SH-SY5Y (cell line): Measurements from ENCODE around the gene ACER1.

ENCODE experiments used
- GATA2 ChIP-seq: IDR thresholded peaks from 2 replicates; pipeline ENCODE4 v1.6.1; 2011; ENCODE audit warnings: mild to moderate bottlenecking, low read depth, low read length
- GATA3 ChIP-seq: IDR thresholded peaks from 2 replicates; pipeline ENCODE4 v1.6.1; 2011; ENCODE audit warnings: low read depth, mild to moderate bottlenecking, low read length, moderate library complexity

Gene ACER1

GRCh38 chr19:6364353-6364752, 30.9 kb upstream of the ACER1 start:
- no peak for TF ChIP-seq GATA2
- no peak for TF ChIP-seq GATA3

DNA sequence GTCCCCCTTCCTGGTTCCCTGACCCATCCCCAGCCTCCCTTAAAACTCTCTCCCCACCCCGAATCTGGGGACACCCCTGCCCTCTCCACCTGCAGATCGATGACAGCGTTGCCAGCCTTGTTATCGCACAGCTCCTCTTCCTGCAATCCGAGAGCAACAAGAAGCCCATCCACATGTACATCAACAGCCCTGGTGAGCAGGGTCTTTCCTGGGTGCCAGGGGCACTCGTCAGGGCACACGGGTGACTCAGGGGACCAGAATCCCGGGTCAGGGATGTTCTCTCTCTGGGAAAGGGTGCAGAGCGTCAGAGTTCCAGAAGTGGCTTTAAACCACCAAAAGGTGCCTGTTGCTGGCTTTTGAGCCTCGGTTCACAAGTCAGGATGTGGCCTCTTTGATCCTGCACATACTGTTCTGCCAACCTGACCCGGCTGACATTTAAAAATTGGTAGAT, 29.0 kb upstream of the ACER1 start:
- TF ChIP-seq GATA3 (no peak), GATA2 (no peak)

- TF ChIP-seq GATA3 (no peak), GATA2 (no peak)
Measured at GRCh38 chr19:6362027-6362350, 28.6 kb upstream of the ACER1 start.

GRCh38 chr19:6359568-6360341, 26.3 kb upstream of the ACER1 start:
- TF ChIP-seq GATA2 (no peak), GATA3 (no peak)

DNA sequence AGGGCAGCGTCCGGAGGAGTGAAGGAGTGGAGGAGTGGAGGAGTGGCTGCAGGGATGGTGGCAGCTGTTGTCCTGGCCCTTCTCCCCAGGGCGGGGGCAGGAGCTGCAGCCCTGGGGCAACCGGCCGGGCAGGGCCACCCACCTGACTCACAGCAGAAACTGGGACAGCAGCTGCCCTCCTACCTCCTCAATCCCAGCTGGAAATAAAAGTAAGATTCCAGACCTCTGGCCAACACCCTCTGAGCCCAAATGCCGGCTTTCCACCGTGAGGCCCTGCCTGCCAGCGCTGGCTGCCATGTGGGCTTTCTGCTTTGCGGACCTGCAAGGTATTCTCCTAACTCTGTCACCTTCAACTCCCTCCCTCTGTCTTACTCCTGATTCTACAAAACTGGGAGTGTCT, 24.6 kb upstream of the ACER1 start:
- TF ChIP-seq GATA3: no peak
- no peak for TF ChIP-seq GATA2

DNA sequence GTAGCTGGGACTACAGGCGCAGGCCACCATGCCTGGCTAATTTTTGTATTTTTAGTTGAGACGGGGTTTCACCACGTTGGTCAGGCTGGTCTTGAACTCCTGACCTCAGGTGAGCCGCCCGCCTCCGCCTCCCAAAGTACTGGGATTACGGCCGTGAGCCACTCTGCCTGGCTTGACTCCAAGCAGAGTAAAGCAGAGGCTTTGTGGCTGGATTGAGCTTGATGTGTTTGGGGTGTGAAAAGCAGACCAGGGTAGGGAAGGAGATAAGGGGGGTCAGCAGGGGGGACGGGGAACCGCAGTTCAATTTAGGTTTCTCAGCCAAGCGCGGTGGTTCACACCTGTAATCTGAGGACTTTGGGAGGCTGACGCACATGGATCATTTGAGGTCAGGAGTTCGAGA, 23.8 kb upstream of the ACER1 start:
- TF ChIP-seq GATA3 (no peak), GATA2 (no peak)

DNA sequence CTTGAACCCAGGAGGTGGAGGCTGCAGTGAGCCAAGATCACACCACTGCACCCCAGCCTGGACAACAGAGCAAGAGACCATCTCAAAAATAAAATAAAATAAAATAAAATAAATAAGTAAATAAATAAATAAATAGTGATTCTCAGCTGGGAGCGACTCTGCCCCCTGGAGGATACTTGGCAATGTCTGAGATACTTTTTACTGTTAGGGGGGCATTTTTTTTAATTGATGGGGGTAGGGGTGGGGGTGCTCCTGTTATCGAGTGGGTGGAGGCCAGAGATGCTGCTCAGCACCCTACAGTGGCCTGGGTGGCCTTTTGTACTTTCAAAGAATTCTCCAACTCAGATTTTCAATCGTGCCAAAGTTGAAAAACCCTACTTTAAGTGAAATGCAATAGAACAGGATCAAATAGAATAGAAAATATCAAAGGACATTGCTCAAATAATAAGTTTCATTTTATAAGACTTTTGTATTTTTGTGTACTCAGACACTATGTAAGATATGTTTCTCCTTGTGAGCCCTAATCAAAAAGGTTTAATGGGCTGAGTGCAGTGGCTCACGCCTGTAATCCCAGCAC, 20.8 kb upstream of the ACER1 start:
- TF ChIP-seq GATA2 (no peak), GATA3 (no peak)

DNA sequence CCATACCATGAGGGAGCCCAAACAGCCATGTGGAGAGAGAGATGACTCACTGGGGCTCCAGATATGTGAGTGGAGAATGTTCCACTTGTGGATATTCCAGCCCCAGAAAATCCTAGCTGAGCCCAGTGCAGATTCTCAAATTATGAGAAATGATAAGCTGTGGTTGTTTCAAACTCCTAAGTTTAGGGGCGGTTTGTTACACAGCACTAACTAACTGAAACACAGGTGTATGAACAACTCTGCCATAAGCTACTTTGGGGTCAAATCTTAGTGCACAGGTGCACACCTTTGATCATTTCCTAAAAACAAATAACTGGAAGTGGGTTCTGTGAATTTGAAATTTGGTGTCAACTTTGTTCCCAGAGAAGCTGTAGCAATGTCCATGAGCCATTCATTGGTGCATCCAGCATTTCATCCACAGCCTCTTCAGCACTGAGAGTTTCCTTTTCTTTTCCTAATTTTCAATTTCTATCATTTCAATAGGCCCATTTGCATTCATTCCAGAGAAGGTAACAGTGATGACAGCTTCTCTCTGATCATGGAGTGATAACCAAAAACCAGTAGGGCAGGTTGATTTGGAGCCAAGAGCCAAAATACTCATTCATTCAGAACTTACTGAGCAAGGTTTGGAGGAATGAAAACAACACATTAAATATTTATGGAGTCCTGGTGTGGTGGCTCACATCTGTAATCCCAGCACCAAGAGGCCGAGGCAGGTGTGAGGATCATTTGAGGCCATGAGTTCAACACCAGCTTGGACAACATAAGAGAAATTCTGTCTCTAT, 19.2 kb upstream of the ACER1 start:
- TF ChIP-seq GATA3: no peak
- no peak for TF ChIP-seq GATA2

GRCh38 chr19:6350688-6351087, 17.3 kb upstream of the ACER1 start:
- TF ChIP-seq GATA2: no peak
- TF ChIP-seq GATA3: no peak

DNA sequence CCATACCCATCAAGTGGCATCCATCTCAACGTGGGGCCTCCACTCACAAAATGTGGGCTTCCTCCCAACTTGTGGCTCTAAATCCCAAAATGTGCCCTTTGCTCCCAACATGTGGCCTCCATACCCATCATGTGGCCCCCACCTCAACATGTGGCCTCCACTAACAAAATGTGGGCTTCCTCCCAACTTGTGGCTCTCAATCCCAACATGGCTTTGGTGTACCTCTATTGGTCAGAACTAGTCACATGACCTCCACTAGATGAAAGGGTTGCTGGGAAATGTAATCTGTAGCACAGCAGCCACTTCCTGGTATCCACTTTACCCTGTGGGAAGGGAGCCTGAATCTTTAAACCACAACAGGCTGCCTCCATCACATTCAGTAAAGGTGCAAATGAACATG, 10.1 kb upstream of the ACER1 start:
- TF ChIP-seq GATA2: no peak
- TF ChIP-seq GATA3: no peak

GRCh38 chr19:6340493-6341201, 7.2 kb upstream of the ACER1 start:
- TF ChIP-seq GATA2 (no peak), GATA3 (no peak)

DNA sequence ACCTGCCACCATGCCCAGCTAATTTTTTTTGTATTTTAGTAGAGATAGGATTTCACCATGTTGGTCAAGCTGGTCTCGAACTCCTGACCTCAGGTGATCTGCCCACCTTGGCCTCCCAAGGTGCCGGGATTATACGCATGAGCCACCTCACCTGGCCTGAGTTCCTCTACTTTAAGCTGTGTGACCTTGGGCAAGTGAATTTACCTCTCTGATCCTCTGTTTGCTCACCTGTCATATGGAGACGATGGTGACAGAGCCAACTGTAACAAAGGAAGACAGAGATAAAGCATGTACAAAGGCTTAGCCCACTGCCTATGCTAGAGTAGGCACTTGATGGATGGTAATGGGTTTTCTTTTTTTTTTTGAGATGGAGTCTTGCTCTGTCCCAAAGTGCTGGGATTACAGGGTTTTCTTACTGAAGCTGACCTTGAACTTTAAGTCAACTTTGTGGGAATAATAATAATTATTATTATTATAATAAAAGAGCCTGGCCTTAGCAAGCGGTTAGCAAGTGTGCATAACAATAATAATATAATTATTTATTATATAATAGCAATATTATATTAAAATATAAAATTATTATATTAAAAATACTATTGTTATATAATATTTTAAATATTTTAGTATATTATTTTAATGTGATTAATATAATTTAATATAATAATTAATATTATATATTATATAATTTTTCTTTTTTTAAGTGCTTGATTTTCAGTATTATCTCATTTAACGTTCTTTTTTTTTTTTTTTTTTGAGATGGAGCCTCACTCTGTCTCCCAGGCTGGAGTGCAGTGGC, 1.3 kb upstream of the ACER1 start:
- TF ChIP-seq GATA3: no peak
- TF ChIP-seq GATA2: no peak

DNA sequence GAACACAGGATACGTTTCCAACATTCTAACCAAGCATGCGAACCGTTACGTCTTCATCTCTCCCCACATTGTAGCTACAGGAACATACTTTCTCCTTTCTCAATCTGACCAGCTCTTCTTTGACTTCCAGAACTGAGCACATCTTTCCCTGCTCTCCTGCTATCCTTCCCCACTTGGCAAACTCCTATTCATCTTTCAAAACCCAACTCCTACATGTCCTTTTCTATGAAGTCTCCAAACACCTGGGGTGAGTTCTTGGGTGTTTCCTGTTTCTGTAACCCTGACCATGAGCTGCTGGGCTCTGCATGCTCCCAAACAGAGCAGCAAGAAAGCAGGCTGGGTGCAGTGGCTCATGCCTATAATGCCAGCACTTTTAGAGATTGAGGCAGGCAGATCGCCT, 6.6 kb downstream of the ACER1 start:
- TF ChIP-seq GATA3: no peak
- no peak for TF ChIP-seq GATA2

GRCh38 chr19:6325614-6326013, 7.8 kb downstream of the ACER1 start:
- no peak for TF ChIP-seq GATA3
- TF ChIP-seq GATA2: no peak
